ENCODE data around the gene MINDY4. TPM values are rescaled to one million over a fixed set of nuclear protein-coding genes. Genes with fewer than 3 reads are reported as not detected.

Gene MINDY4
- total and polyA plus RNA-seq, 2 of the 13 experiments (the other 11 are each of a cell fraction or from before 2014, with no cell fraction given) = not detected

DNA sequence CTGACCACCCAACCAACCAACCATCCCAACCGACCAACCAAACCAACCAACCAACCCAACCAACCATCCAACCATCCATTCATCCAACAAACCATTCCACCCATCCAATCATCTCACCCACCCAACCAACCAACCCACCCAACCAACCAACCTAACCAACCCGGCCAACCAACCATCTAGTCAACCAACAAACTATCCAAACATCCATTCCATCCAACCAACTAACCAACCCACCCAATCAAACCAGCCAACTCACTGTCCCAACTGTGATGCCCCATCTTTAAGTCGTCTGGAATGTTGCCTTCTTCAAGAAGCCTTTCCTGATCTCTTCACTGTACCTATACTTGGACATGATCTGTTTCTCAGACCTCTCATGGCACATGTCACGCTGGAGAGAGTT, 31.6 kb downstream of the MINDY4 start:
- BruUV-seq (replicated peaks) = no TSS peak
- ATAC-seq = no peak
- H3K4me2 ChIP-seq (ENCODE audit: low read depth, low read length) = no peak overlapping the region
- no peaks in the 10 kb centered on the region for H3K79me2 ChIP-seq (ENCODE audit: insufficient read depth, low read length)
- CTCF ChIA-PET (ENCODE audit: low intra/inter-chr PET ratio, low total read pairs) = no interaction called here
- H3K4me3 ChIP-seq (replicated peaks in 1 of 3; ENCODE audit: insufficient read depth in 1 of 3, low read depth in 2 of 3, low read length in 3 of 3) = no peak overlapping the region
- no peak for TF ChIP-seq ZNF879 (CRISPR knock-in tag; IDR thresholded peaks at IDR 0.05)
- TF ChIP-seq ZNF256 (CRISPR knock-in tag; conservative IDR thresholded peaks at IDR 0.05) = no peak
- TF ChIP-seq, protein P1, sequence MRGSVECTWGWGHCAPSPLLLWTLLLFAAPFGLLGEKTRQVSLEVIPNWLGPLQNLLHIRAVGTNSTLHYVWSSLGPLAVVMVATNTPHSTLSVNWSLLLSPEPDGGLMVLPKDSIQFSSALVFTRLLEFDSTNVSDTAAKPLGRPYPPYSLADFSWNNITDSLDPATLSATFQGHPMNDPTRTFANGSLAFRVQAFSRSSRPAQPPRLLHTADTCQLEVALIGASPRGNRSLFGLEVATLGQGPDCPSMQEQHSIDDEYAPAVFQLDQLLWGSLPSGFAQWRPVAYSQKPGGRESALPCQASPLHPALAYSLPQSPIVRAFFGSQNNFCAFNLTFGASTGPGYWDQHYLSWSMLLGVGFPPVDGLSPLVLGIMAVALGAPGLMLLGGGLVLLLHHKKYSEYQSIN (CRISPR knock-in tag; IDR thresholded peaks at IDR 0.05; ENCODE audit: borderline replicate concordance) = no peak
- TF ChIP-seq NAIF1 (CRISPR knock-in tag; IDR thresholded peaks at IDR 0.05; ENCODE audit: borderline replicate concordance) = no peak
- TF ChIP-seq, protein P2, sequence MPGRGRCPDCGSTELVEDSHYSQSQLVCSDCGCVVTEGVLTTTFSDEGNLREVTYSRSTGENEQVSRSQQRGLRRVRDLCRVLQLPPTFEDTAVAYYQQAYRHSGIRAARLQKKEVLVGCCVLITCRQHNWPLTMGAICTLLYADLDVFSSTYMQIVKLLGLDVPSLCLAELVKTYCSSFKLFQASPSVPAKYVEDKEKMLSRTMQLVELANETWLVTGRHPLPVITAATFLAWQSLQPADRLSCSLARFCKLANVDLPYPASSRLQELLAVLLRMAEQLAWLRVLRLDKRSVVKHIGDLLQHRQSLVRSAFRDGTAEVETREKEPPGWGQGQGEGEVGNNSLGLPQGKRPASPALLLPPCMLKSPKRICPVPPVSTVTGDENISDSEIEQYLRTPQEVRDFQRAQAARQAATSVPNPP (CRISPR knock-in tag; IDR thresholded peaks at IDR 0.05) = no peak
- TF ChIP-seq, protein P3, sequence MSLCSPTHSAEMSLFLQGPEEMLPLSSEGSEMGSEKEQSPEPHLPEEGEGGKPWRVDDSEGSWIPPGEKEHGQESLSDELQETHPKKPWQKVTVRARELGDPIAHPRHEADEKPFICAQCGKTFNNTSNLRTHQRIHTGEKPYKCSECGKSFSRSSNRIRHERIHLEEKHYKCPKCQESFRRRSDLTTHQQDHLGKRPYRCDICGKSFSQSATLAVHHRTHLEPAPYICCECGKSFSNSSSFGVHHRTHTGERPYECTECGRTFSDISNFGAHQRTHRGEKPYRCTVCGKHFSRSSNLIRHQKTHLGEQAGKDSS (CRISPR knock-in tag; IDR thresholded peaks at IDR 0.05; ENCODE audit: borderline replicate concordance, low read depth) = no peak
- TF ChIP-seq SAP130 (CRISPR knock-in tag; IDR thresholded peaks at IDR 0.05; ENCODE audit: low read depth) = no peak
- no peak for TF ChIP-seq ZNF431 (CRISPR knock-in tag; IDR thresholded peaks at IDR 0.05; ENCODE audit: borderline replicate concordance, low read depth)
- TF ChIP-seq ZNF841 (CRISPR knock-in tag; IDR thresholded peaks at IDR 0.05; ENCODE audit: borderline replicate concordance) = no peak
- TF ChIP-seq MTF1 (CRISPR knock-in tag; IDR thresholded peaks at IDR 0.05) = no peak
- no peak for TF ChIP-seq PAX8 (CRISPR knock-in tag; IDR thresholded peaks at IDR 0.05; ENCODE audit: borderline replicate concordance)
- no peak for TF ChIP-seq HDAC6 (IDR thresholded peaks at IDR 0.05; ENCODE audit: low read depth, low read length)
- no peak for TF ChIP-seq AKAP8 (CRISPR knock-in tag; IDR thresholded peaks at IDR 0.05)
- TF ChIP-seq DR1 (CRISPR knock-in tag; IDR thresholded peaks at IDR 0.05) = no peak
- TF ChIP-seq, protein P4, sequence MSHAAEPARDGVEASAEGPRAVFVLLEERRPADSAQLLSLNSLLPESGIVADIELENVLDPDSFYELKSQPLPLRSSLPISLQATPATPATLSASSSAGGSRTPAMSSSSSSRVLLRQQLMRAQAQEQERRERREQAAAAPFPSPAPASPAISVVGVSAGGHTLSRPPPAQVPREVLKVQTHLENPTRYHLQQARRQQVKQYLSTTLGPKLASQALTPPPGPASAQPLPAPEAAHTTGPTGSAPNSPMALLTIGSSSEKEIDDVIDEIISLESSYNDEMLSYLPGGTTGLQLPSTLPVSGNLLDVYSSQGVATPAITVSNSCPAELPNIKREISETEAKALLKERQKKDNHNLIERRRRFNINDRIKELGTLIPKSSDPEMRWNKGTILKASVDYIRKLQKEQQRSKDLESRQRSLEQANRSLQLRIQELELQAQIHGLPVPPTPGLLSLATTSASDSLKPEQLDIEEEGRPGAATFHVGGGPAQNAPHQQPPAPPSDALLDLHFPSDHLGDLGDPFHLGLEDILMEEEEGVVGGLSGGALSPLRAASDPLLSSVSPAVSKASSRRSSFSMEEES (CRISPR knock-in tag; IDR thresholded peaks at IDR 0.05) = no peak
- peaks cover 1% of the 10 kb centered on the region for H3K4me1 ChIP-seq (ENCODE audit: insufficient read depth, low read length)
- no peaks in the 10 kb centered on the region for H3K9me3 ChIP-seq (ENCODE audit: low read length)
- H3K9ac ChIP-seq (ENCODE audit: insufficient read depth, low read depth, low read length) = no peak overlapping the region
- no peaks in the 10 kb centered on the region for H4K20me1 ChIP-seq (ENCODE audit: insufficient read depth, low read length)
- no peak overlapping the region for H3K27ac ChIP-seq (ENCODE audit: extremely low read length, insufficient read depth, low read length)
- POLR2A ChIA-PET = no interaction called here
- peaks cover 0 to 5% of the 10 kb centered on the region in 2 experiments; a peak in 1 of 5 replicates for H3K27me3 ChIP-seq (ENCODE audit: control insufficient read depth in 1 of 2, insufficient read depth in 2 of 2, low read length in 2 of 2)
- intact Hi-C loops (cut with micrococcal nuclease; ENCODE audit: unreplicated experiment) = no loop called here
- H2AFZ ChIP-seq (ENCODE audit: low read length) = no peak overlapping the region
- 0% methylated on average over 4 of the region's 4 CpGs for WGBS (ENCODE audit: low lambda C conversion rate)
- no peak for DNase-seq (ENCODE audit: low spot score)
- no peak for FAIRE-seq
- H3K36me3 ChIP-seq (replicated peaks in 1 of 2; ENCODE audit: control insufficient read depth in 1 of 2, insufficient read depth in 2 of 2, low read length in 2 of 2) = no peaks in the 10 kb centered on the region
- in situ Hi-C loops (cut with HindIII; ENCODE audit: extremely low pct_ligation_motif_present, low pct_unique_long_range_greater_than_20kb) = loop anchor here (5.0 kb wide), 2 partner anchors 174 to 319 kb away; no protein-coding TSS in a partner anchor

Data from HepG2 (cell line).